SK-N-SH treated with all-trans-retinoic acid at 6 μM for 48 hours (cell line): Measurements from ENCODE around the gene RASEF.
"Not testable (repeated sequence)": the region's sequence is repeated elsewhere in the genome, so short reads cannot be mapped to it uniquely, and the experiment has no call there.

Source experiments
- ATAC-seq: fragments of 200-7000 bp; cut with Tn5 transposase; 3 replicates; pipeline ENCODE4 v1.9.1; 2020; ENCODE audit warnings: mild to moderate bottlenecking, moderate library complexity
- ARNTL ChIP-seq: fragments of 450-650 bp; formaldehyde crosslinking; IDR thresholded peaks from 2 replicates; pipeline ENCODE4 v1.5.0; 2020; ENCODE audit warnings: low read depth, mild to moderate bottlenecking, moderate library complexity, borderline replicate concordance
- BACH2 ChIP-seq: fragments of 250-450 bp; sonication (Bioruptor Pico); IDR thresholded peaks from 2 replicates; pipeline ENCODE4 v1.9.0; 2021; ENCODE audit warnings: mild to moderate bottlenecking, borderline replicate concordance
- CSDC2 ChIP-seq: fragments of 250-450 bp; sonication (Bioruptor Pico); IDR thresholded peaks from 2 replicates; pipeline ENCODE4 v1.5.0; 2020; ENCODE audit warnings: mild to moderate bottlenecking, moderate library complexity
- ESRRG ChIP-seq: fragments of 250-450 bp; sonication (Bioruptor Pico); IDR thresholded peaks from 2 replicates; pipeline ENCODE4 v1.6.1; 2021; ENCODE audit warnings: mild to moderate bottlenecking
- GLIS3 ChIP-seq: fragments of 250-450 bp; sonication (Bioruptor Pico); IDR thresholded peaks from 2 replicates; pipeline ENCODE4 v1.5.0; 2020; ENCODE audit warnings: mild to moderate bottlenecking, moderate library complexity
- ISL1 ChIP-seq: fragments of 250-450 bp; sonication (Bioruptor Pico); IDR thresholded peaks from 2 replicates; pipeline ENCODE4 v2.1.2; 2022; ENCODE audit warnings: mild to moderate bottlenecking, moderate library complexity
- PPARA ChIP-seq: fragments of 250-450 bp; sonication (Bioruptor Pico); IDR thresholded peaks from 2 replicates; pipeline ENCODE4 v1.5.0; 2020; ENCODE audit warnings: mild to moderate bottlenecking, borderline replicate concordance
- TCF4 ChIP-seq: fragments of 250-450 bp; sonication (Bioruptor Pico); IDR thresholded peaks from 2 replicates; pipeline ENCODE4 v1.8.0; 2021; ENCODE audit warnings: mild to moderate bottlenecking, moderate library complexity, borderline replicate concordance
- TOX ChIP-seq: fragments of 250-450 bp; sonication (Bioruptor Pico); IDR thresholded peaks from 2 replicates; pipeline ENCODE4 v1.8.0; 2021; ENCODE audit warnings: mild to moderate bottlenecking, moderate library complexity, borderline replicate concordance
- ZC3H10 ChIP-seq: fragments of 250-450 bp; sonication (Bioruptor Pico); IDR thresholded peaks from 2 replicates; pipeline ENCODE4 v1.5.1; 2021; ENCODE audit warnings: mild to moderate bottlenecking, moderate library complexity
- ZFP3 ChIP-seq: fragments of 250-450 bp; sonication (Bioruptor Pico); IDR thresholded peaks from 2 replicates; pipeline ENCODE4 v1.5.0; 2020; ENCODE audit warnings: mild to moderate bottlenecking, moderate library complexity
- ZFP30 ChIP-seq: fragments of 450-650 bp; formaldehyde crosslinking; IDR thresholded peaks from 2 replicates; pipeline ENCODE4 v1.5.0; 2022; ENCODE audit warnings: mild to moderate bottlenecking, moderate library complexity
- ZNF565 ChIP-seq: fragments of 450-650 bp; formaldehyde crosslinking; conservative IDR thresholded peaks from 2 replicates; pipeline ENCODE4 v1.5.0; 2020; ENCODE audit warnings: low read depth, mild to moderate bottlenecking, moderate library complexity
- ZNF8 ChIP-seq: fragments of 450-650 bp; formaldehyde crosslinking; IDR thresholded peaks from 2 replicates; pipeline ENCODE4 v1.5.0; 2020; ENCODE audit warnings: mild to moderate bottlenecking, moderate library complexity
- TF ChIP-seq, protein P1 (sequence below): fragments of 250-450 bp; sonication (Bioruptor Pico); IDR thresholded peaks from 2 replicates; pipeline ENCODE4 v1.8.0; 2021; ENCODE audit warnings: low read depth, mild to moderate bottlenecking, moderate library complexity, borderline replicate concordance
- TF ChIP-seq, protein P2 (sequence below): fragments of 250-450 bp; sonication (Bioruptor Pico); IDR thresholded peaks from 2 replicates; pipeline ENCODE4 v1.5.1; 2020; ENCODE audit warnings: low read depth, mild to moderate bottlenecking, moderate library complexity
- TF ChIP-seq, protein P3 (sequence below): fragments of 250-450 bp; sonication (Bioruptor Pico); IDR thresholded peaks from 2 replicates; pipeline ENCODE4 v1.8.0; 2020; ENCODE audit warnings: mild to moderate bottlenecking, moderate library complexity, borderline replicate concordance
- TF ChIP-seq, protein P4 (sequence below): fragments of 250-450 bp; sonication (Bioruptor Pico); IDR thresholded peaks from 2 replicates; pipeline ENCODE4 v1.5.1; 2021; ENCODE audit warnings: mild to moderate bottlenecking, moderate library complexity
- TF ChIP-seq, protein P5 (sequence below): fragments of 250-450 bp; sonication (Bioruptor Pico); IDR thresholded peaks from 2 replicates; pipeline ENCODE4 v1.5.0; 2020; ENCODE audit warnings: mild to moderate bottlenecking, moderate library complexity

RASEF gene

DNA sequence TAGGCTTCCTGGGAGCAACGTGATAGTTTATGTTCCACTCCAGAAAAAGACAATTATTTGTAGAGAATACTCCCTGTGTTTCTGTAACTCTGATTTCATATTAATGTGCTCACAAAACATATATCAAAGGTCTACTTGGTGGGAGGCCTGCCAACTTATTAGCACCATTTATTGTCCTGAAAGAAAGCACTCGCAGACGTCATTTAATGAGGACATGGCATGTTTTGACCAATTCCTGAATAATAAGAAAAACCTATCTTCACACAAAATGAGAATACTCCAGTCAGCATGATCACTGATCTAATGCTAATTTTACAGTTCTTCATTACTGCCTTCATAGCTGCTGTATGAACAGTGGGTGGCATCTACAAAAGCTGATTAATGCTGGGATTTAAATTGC, 46.4 kb upstream of the RASEF start (continued):
- TF ChIP-seq, protein P1, sequence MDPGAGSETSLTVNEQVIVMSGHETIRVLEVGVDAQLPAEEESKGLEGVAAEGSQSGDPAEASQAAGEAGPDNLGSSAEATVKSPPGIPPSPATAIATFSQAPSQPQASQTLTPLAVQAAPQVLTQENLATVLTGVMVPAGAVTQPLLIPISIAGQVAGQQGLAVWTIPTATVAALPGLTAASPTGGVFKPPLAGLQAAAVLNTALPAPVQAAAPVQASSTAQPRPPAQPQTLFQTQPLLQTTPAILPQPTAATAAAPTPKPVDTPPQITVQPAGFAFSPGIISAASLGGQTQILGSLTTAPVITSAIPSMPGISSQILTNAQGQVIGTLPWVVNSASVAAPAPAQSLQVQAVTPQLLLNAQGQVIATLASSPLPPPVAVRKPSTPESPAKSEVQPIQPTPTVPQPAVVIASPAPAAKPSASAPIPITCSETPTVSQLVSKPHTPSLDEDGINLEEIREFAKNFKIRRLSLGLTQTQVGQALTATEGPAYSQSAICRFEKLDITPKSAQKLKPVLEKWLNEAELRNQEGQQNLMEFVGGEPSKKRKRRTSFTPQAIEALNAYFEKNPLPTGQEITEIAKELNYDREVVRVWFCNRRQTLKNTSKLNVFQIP (CRISPR knock-in tag), result no peak
- no peak for TF ChIP-seq TOX (CRISPR knock-in tag)
- TF ChIP-seq, all 23 proteins: peak for 0

DNA sequence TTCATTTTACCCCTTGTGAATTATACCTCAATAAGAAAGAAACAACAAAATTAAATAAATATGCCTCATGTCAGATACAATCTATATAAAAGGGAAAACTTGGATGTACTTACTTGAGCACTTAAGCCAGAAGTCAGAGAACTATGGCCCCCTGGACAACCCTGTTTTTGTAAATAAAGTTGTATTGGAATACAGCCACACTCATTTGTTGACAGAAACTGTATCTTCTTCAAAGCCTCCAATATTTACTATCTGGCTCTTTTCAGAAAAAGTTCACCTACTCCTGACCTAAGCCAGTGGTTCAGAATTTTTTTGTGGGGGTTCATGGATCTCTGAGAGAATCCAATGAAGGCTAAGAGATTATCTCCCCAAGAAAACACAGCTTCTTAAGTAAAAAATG, 45.3 kb upstream of the RASEF start:
- ATAC-seq, result no peak
- TF ChIP-seq ZNF565, result no peak
- TF ChIP-seq CSDC2 (CRISPR knock-in tag), result no peak
- TF ChIP-seq ESRRG, result no peak
- TF ChIP-seq, all 23 proteins: peak for 0

DNA sequence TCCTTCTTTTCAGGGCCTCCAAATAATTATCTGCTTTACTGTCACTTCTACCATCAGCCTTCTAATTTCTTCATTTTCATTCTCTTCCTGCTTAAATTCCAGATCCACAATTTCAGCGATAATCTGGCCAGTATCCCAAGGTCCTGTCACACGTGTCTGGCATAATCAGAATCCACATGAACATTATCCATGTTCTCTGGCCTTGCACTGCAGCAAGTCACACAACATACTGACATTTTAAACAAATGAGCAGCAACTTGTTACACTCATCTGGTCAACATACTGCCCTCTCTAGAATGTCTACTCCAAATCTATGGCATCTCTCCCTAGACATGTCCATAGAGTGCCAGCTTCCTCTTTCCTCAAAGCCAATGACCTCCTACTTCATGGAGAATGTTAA, 43.8 kb upstream of the RASEF start:
- no peak for ATAC-seq
- TF ChIP-seq ISL1 (CRISPR knock-in tag), result no peak
- TF ChIP-seq BACH2 (CRISPR knock-in tag), result no peak
- TF ChIP-seq ESRRG, result no peak
- TF ChIP-seq TCF4 (CRISPR knock-in tag), result no peak
- TF ChIP-seq ZC3H10 (CRISPR knock-in tag), result no peak
- no peak for TF ChIP-seq TOX (CRISPR knock-in tag)
- TF ChIP-seq, protein P2, sequence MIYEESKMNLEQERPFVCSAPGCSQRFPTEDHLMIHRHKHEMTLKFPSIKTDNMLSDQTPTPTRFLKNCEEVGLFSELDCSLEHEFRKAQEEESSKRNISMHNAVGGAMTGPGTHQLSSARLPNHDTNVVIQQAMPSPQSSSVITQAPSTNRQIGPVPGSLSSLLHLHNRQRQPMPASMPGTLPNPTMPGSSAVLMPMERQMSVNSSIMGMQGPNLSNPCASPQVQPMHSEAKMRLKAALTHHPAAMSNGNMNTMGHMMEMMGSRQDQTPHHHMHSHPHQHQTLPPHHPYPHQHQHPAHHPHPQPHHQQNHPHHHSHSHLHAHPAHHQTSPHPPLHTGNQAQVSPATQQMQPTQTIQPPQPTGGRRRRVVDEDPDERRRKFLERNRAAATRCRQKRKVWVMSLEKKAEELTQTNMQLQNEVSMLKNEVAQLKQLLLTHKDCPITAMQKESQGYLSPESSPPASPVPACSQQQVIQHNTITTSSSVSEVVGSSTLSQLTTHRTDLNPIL (CRISPR knock-in tag), result no peak
- TF ChIP-seq, protein P3, sequence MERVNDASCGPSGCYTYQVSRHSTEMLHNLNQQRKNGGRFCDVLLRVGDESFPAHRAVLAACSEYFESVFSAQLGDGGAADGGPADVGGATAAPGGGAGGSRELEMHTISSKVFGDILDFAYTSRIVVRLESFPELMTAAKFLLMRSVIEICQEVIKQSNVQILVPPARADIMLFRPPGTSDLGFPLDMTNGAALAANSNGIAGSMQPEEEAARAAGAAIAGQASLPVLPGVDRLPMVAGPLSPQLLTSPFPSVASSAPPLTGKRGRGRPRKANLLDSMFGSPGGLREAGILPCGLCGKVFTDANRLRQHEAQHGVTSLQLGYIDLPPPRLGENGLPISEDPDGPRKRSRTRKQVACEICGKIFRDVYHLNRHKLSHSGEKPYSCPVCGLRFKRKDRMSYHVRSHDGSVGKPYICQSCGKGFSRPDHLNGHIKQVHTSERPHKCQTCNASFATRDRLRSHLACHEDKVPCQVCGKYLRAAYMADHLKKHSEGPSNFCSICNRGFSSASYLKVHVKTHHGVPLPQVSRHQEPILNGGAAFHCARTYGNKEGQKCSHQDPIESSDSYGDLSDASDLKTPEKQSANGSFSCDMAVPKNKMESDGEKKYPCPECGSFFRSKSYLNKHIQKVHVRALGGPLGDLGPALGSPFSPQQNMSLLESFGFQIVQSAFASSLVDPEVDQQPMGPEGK, result no peak
- TF ChIP-seq ZNF565, result no peak
- TF ChIP-seq, all 23 proteins: peak for 0

DNA sequence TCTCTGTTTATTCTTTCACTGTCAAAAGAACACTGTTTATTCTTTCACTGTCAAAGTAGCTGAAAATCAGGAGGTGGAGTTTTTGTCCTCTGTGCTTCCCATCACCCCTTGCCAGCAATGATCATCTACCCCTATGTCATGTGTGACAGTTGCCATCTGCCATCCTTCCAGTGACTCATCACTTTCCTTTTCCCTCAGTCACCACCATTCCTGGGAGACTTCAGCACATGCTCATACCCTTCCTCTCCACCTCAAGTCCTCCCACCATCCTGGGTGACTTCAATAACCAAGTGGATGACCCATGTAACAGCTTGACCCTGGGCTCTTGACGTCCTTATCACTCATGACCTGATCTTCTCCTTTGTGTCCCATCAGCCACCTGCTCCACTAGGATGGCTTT, 43.3 kb upstream of the RASEF start:
- TF ChIP-seq, protein P1 (CRISPR knock-in tag), result no peak
- TF ChIP-seq ARNTL (CRISPR knock-in tag) (no peak), ZNF8 (CRISPR knock-in tag) (no peak), ZFP3 (no peak)
- TF ChIP-seq, protein P3, result no peak
- no peak for ATAC-seq

DNA sequence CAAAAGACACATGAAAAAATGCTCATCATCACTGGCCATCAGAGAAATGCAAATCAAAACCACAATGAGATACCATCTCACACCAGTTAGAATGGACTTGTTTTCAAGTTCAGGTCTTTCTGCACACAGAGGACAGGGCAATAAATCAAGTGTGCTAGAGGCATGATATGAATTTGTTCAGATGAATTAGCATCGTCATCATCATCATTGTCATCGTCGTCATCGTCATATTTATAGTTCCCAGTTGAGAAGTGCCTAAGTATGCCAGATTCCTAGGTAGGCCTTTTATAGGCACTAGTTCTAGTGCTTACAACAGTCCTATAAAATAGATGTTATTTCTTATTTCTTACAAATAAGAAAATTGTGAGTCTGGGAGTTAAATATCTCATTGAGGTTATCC, 34.7 kb upstream of the RASEF start:
- ATAC-seq, result no peak
- no peak for TF ChIP-seq TOX (CRISPR knock-in tag)
- no peak for TF ChIP-seq ZFP30 (CRISPR knock-in tag)
- TF ChIP-seq, protein P4, sequence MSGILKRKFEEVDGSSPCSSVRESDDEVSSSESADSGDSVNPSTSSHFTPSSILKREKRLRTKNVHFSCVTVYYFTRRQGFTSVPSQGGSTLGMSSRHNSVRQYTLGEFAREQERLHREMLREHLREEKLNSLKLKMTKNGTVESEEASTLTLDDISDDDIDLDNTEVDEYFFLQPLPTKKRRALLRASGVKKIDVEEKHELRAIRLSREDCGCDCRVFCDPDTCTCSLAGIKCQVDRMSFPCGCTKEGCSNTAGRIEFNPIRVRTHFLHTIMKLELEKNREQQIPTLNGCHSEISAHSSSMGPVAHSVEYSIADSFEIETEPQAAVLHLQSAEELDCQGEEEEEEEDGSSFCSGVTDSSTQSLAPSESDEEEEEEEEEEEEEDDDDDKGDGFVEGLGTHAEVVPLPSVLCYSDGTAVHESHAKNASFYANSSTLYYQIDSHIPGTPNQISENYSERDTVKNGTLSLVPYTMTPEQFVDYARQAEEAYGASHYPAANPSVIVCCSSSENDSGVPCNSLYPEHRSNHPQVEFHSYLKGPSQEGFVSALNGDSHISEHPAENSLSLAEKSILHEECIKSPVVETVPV (CRISPR knock-in tag), result no peak
- no peak for TF ChIP-seq CSDC2 (CRISPR knock-in tag)
- TF ChIP-seq, protein P5, sequence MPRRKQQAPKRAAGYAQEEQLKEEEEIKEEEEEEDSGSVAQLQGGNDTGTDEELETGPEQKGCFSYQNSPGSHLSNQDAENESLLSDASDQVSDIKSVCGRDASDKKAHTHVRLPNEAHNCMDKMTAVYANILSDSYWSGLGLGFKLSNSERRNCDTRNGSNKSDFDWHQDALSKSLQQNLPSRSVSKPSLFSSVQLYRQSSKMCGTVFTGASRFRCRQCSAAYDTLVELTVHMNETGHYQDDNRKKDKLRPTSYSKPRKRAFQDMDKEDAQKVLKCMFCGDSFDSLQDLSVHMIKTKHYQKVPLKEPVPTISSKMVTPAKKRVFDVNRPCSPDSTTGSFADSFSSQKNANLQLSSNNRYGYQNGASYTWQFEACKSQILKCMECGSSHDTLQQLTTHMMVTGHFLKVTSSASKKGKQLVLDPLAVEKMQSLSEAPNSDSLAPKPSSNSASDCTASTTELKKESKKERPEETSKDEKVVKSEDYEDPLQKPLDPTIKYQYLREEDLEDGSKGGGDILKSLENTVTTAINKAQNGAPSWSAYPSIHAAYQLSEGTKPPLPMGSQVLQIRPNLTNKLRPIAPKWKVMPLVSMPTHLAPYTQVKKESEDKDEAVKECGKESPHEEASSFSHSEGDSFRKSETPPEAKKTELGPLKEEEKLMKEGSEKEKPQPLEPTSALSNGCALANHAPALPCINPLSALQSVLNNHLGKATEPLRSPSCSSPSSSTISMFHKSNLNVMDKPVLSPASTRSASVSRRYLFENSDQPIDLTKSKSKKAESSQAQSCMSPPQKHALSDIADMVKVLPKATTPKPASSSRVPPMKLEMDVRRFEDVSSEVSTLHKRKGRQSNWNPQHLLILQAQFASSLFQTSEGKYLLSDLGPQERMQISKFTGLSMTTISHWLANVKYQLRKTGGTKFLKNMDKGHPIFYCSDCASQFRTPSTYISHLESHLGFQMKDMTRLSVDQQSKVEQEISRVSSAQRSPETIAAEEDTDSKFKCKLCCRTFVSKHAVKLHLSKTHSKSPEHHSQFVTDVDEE (CRISPR knock-in tag), result no peak
- TF ChIP-seq ZFP3, result no peak
- TF ChIP-seq PPARA (CRISPR knock-in tag), result no peak
- no peak for TF ChIP-seq ISL1 (CRISPR knock-in tag)
- TF ChIP-seq ZNF565, result no peak
- no peak for TF ChIP-seq GLIS3 (CRISPR knock-in tag)
- TF ChIP-seq ARNTL (CRISPR knock-in tag), result no peak

DNA sequence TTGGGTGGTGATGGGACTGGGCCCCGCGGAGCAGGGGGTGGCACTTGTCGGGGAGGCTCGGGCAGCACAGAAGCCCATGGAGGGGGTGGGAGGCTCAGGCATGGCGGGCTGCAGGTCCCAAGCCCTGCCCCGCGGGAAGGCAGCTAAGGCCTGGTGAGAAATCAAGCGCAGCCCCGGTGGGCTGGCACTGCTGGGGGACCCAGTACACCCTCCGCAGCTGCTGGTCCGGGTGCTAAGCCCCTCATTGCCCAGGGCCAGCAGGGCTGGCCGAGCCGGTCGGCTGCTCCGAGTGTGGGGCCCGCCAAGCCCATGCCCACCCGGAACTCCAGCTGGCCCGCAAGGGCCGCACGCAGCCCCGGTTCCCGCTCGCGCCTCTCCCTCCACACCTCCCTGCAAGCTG, 30.4 kb upstream of the RASEF start:
- ATAC-seq, result not testable (repeated sequence)
